Measurements from ENCODE around the gene VASH2.

Gene VASH2

DNA sequence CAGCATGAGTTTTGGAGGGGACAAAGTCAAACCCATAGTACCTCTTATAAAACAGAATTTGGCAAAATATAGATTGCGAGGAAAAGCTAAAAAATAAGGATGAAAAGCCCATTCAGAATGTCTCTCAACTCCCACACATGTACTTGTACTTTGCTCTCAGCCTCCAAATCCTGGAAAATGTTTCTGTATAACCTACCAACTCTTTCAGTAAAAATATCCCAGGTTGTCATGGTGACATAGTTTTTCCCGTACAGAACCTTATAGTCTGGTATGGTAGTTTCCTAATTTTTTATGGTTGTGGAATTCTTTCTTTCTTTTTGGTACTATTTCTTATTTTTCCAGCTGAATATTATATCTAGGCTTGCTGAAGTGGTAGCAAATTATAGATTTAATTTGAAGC lies 85.2 kb downstream of the VASH2 start:
- DNase-seq (ENCODE audit: low read depth) = no peak

Measured in CMK (cell line).